Activated naive CD8-positive, alpha-beta T cell treated with anti-CD3 and anti-CD28 coated beads for 36 hours (primary cell): ENCODE data around the gene PHKG1. TPM values are rescaled to one million over a fixed set of nuclear protein-coding genes. Genes with fewer than 3 reads are reported as not detected.
"Not testable (repeated sequence)": the region's sequence is repeated elsewhere in the genome, so short reads cannot be mapped to it uniquely, and the experiment has no call there.

Experiments used
- DNase-seq: peaks from one replicate; pipeline ENCODE4 v3.0.0; 2021
- H3K27ac Mint-ChIP-seq: one replicate; pipeline ENCODE4 v1.8.0; 2022; ENCODE audit warnings: mild to moderate bottlenecking, moderate library complexity, mixed read lengths
- H3K27me3 Mint-ChIP-seq: one replicate; pipeline ENCODE4 v1.8.0; 2022; ENCODE audit warnings: mild to moderate bottlenecking, mixed read lengths
- H3K36me3 Mint-ChIP-seq: one replicate; pipeline ENCODE4 v1.8.0; 2021; ENCODE audit warnings: mild to moderate bottlenecking, mixed read lengths
- H3K4me1 Mint-ChIP-seq: one replicate; pipeline ENCODE4 v1.8.0; 2021; ENCODE audit warnings: mixed read lengths
- H3K4me3 Mint-ChIP-seq: one replicate; pipeline ENCODE4 v1.8.0; 2022; ENCODE audit warnings: mild to moderate bottlenecking, moderate library complexity, mixed read lengths
- H3K9me3 Mint-ChIP-seq: one replicate; pipeline ENCODE4 v1.8.0; 2022; ENCODE audit warnings: mixed read lengths
- total RNA-seq, 2 experiments: library from RNA; stranded (reverse); gene quantifications; one replicate each; pipeline ENCODE4 v1.2.3, GENCODE V29; 2021

PHKG1 gene
- total RNA-seq, 2 experiments from 2014 or later = 1.1 to 1.3 TPM

GRCh38 chr7:56063882-56064625 lies 28.7 kb downstream of the PHKG1 start, which contains the start of gene SUMF2:
Gene SUMF2 (plus strand): TSS chr7:56064286. CDS start chr7:56064312, 26 bp downstream.
- no peaks in the 10 kb centered on the region for H3K9me3 Mint-ChIP-seq
- H3K27me3 Mint-ChIP-seq = no peaks in the 10 kb centered on the region
- H3K27ac Mint-ChIP-seq = peak within 1 kb of the TSS; percentile 95
- peaks cover 41% of the 10 kb centered on the region for H3K4me1 Mint-ChIP-seq
- H3K36me3 Mint-ChIP-seq = peaks cover 45% of the 10 kb centered on the region
- DNase-seq = peak; percentile 90
- H3K4me3 Mint-ChIP-seq = peak within 1 kb of the TSS; percentile 92

DNA sequence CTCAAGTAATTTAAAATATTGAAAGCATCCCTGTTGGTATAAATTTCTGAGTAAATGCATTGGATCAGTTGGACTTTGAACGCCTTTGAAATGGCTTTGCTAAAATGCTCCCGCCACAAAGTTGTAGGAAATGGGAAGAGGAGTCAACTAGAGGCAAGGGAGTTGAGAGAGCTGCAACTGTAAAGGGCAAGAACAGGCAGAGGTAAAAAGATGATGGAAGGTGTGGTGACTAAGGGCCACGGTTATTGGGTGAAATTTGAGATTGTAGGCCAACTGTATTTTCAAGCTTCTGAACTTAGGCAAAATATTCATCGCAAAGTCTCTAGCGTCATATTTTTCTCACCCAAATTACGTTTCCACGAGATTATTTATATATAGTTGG lies 29.3 kb downstream of the PHKG1 start:
- peaks cover 44% of the 10 kb centered on the region for H3K36me3 Mint-ChIP-seq
- H3K4me3 Mint-ChIP-seq = peak overlapping the region; percentile 92
- no peak for DNase-seq
- no peaks in the 10 kb centered on the region for H3K27me3 Mint-ChIP-seq
- H3K9me3 Mint-ChIP-seq = no peaks in the 10 kb centered on the region
- H3K27ac Mint-ChIP-seq = peak overlapping the region; percentile 95
- peaks cover 43% of the 10 kb centered on the region for H3K4me1 Mint-ChIP-seq

GRCh38 chr7:56062382-56062781 lies 30.4 kb downstream of the PHKG1 start:
- no peak for DNase-seq
- peaks cover 54% of the 10 kb centered on the region for H3K36me3 Mint-ChIP-seq
- H3K27me3 Mint-ChIP-seq = no peaks in the 10 kb centered on the region
- no peaks in the 10 kb centered on the region for H3K9me3 Mint-ChIP-seq
- peak overlapping the region; percentile 1 for H3K4me3 Mint-ChIP-seq
- peaks cover 49% of the 10 kb centered on the region for H3K4me1 Mint-ChIP-seq
- H3K27ac Mint-ChIP-seq = peak overlapping the region; percentile 84

DNA sequence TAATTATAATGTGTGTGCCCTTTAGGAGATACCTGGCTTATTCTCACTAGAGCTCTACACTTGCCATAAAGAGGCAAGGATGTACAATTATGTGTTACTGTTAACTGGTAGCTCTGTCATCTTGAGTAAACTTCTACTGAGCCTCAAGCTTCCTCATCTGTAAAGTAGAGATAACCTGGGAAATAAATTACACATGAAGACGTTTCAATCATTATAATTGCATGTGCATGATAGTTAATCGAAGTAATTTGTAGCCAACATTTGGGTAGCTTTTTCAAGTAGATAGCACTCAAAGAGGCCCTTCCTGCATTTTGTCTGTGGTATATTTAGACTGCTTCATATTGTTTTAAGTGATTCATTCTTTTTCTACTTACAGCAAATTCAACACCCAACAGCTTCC lies 38.8 kb downstream of the PHKG1 start:
- Mint-ChIP-seq H3K4me3 (peak overlapping the region; percentile 63), H3K27me3 (no peaks in the 10 kb centered on the region), H3K27ac (peak overlapping the region; percentile 63), H3K36me3 (peaks cover 63% of the 10 kb centered on the region), H3K4me1 (peaks cover 49% of the 10 kb centered on the region), H3K9me3 (no peaks in the 10 kb centered on the region)
- DNase-seq = no peak

DNA sequence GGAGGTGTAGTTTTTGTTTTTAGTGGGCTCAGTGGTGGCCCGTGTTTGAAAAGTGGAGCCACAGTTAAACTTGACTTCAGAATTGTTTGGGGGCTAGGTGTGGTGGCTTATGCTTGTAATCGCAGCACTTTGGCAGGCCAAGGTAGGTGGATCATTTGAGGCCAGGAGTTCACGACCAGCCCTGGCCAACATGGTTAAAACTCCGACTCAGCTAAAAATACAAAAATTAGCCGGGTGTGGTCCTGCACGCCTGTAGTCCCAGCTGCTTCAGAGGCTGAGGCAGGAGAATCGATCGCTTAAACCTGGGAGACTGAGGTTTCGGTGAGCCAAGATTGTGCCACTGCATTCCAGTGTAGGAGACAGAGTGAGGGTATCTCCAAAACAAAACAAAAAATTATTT lies 39.4 kb downstream of the PHKG1 start:
- no peaks in the 10 kb centered on the region for H3K27me3 Mint-ChIP-seq
- peak overlapping the region; percentile 91 for H3K4me3 Mint-ChIP-seq
- DNase-seq = no peak
- H3K4me1 Mint-ChIP-seq = peaks cover 50% of the 10 kb centered on the region
- peaks cover 61% of the 10 kb centered on the region for H3K36me3 Mint-ChIP-seq
- no peaks in the 10 kb centered on the region for H3K9me3 Mint-ChIP-seq
- peak overlapping the region; percentile 51 for H3K27ac Mint-ChIP-seq

- DNase-seq = peak; percentile 95
- peak within 1 kb of the TSS; percentile 93 for H3K4me3 Mint-ChIP-seq
- H3K27ac Mint-ChIP-seq = peak within 1 kb of the TSS; percentile 96
- no peaks in the 10 kb centered on the region for H3K27me3 Mint-ChIP-seq
- H3K4me1 Mint-ChIP-seq = peaks cover 44% of the 10 kb centered on the region
- H3K36me3 Mint-ChIP-seq = peaks cover 49% of the 10 kb centered on the region
- no peaks in the 10 kb centered on the region for H3K9me3 Mint-ChIP-seq
Measured at GRCh38 chr7:56051339-56052191, 41.2 kb downstream of the PHKG1 start, which contains the start of the genes CCT6A and PSPH. Gene CCT6A (plus strand): TSS chr7:56051765. CDS start chr7:56051849, 84 bp downstream. Gene PSPH (minus strand): TSS chr7:56051444. CDS start chr7:56021212, 30,232 bp downstream.

DNA sequence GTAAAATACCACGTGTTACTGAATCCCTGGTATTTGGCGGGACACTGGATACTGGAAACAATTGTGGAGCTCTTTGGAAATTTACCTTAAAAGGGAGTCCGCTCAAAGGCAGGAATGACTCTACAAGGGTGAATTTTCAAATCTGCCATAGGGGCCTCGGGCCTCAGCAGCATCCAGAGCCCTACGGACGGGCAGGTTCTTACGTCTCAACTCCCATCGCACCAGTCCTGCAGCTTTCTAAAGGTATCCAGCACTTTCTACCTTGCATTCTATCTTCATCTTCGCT lies 41.8 kb downstream of the PHKG1 start:
- DNase-seq = no peak
- peaks cover 42% of the 10 kb centered on the region for H3K4me1 Mint-ChIP-seq
- H3K9me3 Mint-ChIP-seq = no peaks in the 10 kb centered on the region
- H3K36me3 Mint-ChIP-seq = peaks cover 45% of the 10 kb centered on the region
- H3K27ac Mint-ChIP-seq = peak overlapping the region; percentile 96
- H3K27me3 Mint-ChIP-seq = no peaks in the 10 kb centered on the region
- H3K4me3 Mint-ChIP-seq = peak overlapping the region; percentile 93

DNA sequence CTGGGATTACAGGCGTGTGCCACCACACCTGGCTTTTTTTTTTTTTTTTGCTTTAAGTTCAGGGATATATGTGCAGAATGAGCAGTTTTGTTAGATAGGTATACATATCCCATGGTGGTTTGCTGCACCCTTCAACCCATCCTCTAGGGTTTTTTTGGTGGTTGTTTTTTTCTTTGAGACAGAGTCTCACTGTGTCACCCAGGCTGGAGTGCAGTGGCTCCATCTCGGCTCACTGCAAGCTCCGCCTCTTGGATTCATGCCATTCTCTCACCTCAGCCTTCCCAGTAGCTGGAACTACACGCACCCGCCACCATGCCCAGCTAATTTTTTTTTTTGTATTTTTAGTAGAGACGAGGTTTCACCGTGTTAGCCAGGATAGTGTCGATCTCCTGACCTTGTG lies 44.0 kb downstream of the PHKG1 start:
- H3K27me3 Mint-ChIP-seq, H3K4me3 Mint-ChIP-seq: not testable (repeated sequence)

GRCh38 chr7:56048245-56048644 lies 44.5 kb downstream of the PHKG1 start:
- Mint-ChIP-seq H3K9me3 (no peaks in the 10 kb centered on the region), H3K4me3 (no peak overlapping the region), H3K4me1 (peaks cover 17% of the 10 kb centered on the region), H3K36me3 (peaks cover 23% of the 10 kb centered on the region), H3K27ac (no peak overlapping the region), H3K27me3 (no peaks in the 10 kb centered on the region)
- DNase-seq = no peak

More for the DNA sequence above, 44.0 kb downstream of the PHKG1 start:
- not testable (repeated sequence) for DNase-seq, H3K27ac Mint-ChIP-seq, H3K9me3 Mint-ChIP-seq
- Mint-ChIP-seq H3K36me3 (peaks cover 27% of the 10 kb centered on the region), H3K4me1 (peaks cover 23% of the 10 kb centered on the region)

- H3K36me3 Mint-ChIP-seq = peaks cover 20% of the 10 kb centered on the region
- H3K4me1 Mint-ChIP-seq = peaks cover 12% of the 10 kb centered on the region
- not testable (repeated sequence) for H3K4me3 Mint-ChIP-seq, H3K27ac Mint-ChIP-seq, H3K27me3 Mint-ChIP-seq, DNase-seq, H3K9me3 Mint-ChIP-seq
Measured at GRCh38 chr7:56047446-56048116, 45.2 kb downstream of the PHKG1 start.

GRCh38 chr7:56046721-56047445 lies 45.9 kb downstream of the PHKG1 start:
- no peaks in the 10 kb centered on the region for H3K9me3 Mint-ChIP-seq
- no peak for DNase-seq
- H3K4me3 Mint-ChIP-seq = no peak overlapping the region
- no peaks in the 10 kb centered on the region for H3K27me3 Mint-ChIP-seq
- peaks cover 16% of the 10 kb centered on the region for H3K36me3 Mint-ChIP-seq
- peaks cover 12% of the 10 kb centered on the region for H3K4me1 Mint-ChIP-seq
- H3K27ac Mint-ChIP-seq = no peak overlapping the region

- not testable (repeated sequence) for H3K27ac Mint-ChIP-seq, H3K4me3 Mint-ChIP-seq, H3K27me3 Mint-ChIP-seq, H3K9me3 Mint-ChIP-seq, DNase-seq
- peaks cover 17% of the 10 kb centered on the region for H3K36me3 Mint-ChIP-seq
- peaks cover 12% of the 10 kb centered on the region for H3K4me1 Mint-ChIP-seq
Measured at GRCh38 chr7:56045758-56046157, 47.0 kb downstream of the PHKG1 start.

DNA sequence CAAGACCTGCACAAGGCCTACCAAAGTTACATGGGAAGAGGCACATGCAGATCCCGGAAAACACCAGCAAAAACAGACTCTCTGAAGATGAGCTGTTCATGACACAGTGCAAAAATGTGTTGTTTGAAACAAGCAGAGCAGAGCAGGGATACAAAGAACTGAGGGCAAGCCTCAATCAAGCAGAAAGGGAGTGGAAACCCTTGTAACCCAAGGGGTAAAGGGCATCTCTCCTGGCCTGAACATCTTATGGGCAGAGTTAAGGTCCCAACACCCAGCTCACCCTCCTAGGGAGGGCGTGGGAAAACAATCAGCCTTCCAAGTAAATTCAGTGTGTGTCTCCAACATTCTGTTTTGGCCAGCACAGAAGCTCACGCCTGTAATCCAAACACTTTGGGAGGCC lies 52.0 kb downstream of the PHKG1 start:
- no peaks in the 10 kb centered on the region for H3K27me3 Mint-ChIP-seq
- no peak overlapping the region for H3K4me3 Mint-ChIP-seq
- H3K4me1 Mint-ChIP-seq = no peaks in the 10 kb centered on the region
- DNase-seq = no peak
- H3K27ac Mint-ChIP-seq = no peak overlapping the region
- no peaks in the 10 kb centered on the region for H3K9me3 Mint-ChIP-seq
- peaks cover 10% of the 10 kb centered on the region for H3K36me3 Mint-ChIP-seq

DNA sequence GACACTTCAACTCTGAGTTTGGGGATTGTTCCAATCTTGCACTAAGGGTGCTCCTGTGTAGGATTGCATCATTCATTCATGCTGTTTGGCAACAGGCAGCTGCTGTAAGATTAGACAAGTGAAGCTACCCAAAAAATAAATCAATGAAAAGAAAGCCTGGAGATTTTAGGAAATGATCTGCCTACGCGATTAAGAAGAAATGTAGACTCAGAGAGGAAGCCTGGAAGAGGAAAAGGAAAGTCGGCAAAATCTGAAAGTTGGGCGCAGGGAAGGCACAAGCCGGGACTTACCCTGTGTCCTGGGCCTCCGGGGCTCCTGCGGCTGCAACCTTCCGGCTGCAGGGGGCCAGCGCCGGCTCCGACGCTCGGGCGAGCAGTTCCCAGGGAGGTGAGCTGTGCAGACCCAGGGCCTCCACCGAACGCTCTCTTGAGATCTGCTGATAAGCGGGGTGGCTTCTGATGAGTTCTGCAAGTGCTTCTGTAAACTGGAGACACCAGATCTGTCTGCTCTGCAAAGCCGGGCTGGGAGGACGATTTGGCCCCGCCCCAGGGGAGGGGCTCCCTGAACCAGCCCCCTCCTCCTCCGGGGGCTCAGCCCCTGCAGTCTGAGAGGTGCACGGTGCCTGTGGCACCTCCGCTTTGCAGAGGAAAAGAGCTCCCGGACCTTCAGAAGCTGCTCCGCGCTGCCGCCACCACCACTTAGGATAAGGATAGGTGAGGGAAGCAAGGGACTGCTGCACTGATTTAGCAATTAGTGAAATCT lies 58.9 kb downstream of the PHKG1 start:
- H3K4me1 Mint-ChIP-seq = peaks cover 8% of the 10 kb centered on the region
- peak; percentile 74 for DNase-seq
- H3K36me3 Mint-ChIP-seq = peaks cover 14% of the 10 kb centered on the region
- H3K27me3 Mint-ChIP-seq = no peaks in the 10 kb centered on the region
- H3K9me3 Mint-ChIP-seq = no peaks in the 10 kb centered on the region
- peak overlapping the region; percentile 84 for H3K27ac Mint-ChIP-seq
- peak overlapping the region; percentile 85 for H3K4me3 Mint-ChIP-seq
